SW480 (cell line): ENCODE data around the gene NCBP2L.
"Not testable (repeated sequence)": the region's sequence is repeated elsewhere in the genome, so short reads cannot be mapped to it uniquely, and the experiment has no call there.

Experiments used
- DNase-seq: peaks from one replicate; pipeline ENCODE4 v3.0.0-alpha.2; 2016; ENCODE audit warnings: low spot score

Gene NCBP2L

GRCh38 chrX:107810053-107810452 lies 32.5 kb downstream of the NCBP2L start:
- DNase-seq: not testable (repeated sequence)

GRCh38 chrX:107818900-107819521 lies 41.5 kb downstream of the NCBP2L start:
- DNase-seq: no peak

DNA sequence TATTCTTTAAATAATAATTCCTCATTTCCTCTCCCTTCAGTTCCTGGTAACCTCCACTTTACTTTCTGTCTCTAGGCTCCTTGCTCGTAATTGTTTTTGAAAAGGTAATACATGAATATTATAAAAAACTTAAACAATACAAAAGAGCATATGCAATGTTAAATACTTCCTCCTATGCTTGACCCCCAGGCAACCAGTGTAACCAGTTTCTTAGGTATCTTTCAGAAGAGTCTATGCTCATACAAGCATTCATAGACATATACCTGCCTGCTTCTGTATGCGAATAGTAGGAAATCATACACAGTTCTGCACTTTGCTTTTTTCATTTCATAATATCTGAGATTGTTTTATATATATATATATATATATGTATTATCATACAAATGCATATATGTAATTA lies 45.5 kb downstream of the NCBP2L start:
- no peak for DNase-seq

DNA sequence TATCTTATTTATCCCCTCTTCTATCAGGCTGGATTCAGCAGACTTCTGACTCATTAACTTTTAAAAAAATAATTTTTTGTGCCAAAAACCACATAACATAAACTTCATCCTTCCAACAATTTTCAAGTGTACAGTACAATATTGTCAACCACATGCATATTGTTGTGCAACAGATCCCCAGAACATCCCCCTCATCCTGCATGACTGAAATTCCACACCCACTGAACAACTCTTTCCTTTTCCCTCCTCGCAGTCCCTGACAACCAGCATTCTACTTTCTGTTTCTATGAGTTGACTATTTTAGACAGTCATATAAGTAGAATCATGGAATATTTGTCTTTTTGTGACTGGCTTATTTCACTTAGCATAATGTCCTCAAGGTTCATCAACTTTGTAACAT lies 45.9 kb downstream of the NCBP2L start:
- peak; percentile 21 for DNase-seq

DNA sequence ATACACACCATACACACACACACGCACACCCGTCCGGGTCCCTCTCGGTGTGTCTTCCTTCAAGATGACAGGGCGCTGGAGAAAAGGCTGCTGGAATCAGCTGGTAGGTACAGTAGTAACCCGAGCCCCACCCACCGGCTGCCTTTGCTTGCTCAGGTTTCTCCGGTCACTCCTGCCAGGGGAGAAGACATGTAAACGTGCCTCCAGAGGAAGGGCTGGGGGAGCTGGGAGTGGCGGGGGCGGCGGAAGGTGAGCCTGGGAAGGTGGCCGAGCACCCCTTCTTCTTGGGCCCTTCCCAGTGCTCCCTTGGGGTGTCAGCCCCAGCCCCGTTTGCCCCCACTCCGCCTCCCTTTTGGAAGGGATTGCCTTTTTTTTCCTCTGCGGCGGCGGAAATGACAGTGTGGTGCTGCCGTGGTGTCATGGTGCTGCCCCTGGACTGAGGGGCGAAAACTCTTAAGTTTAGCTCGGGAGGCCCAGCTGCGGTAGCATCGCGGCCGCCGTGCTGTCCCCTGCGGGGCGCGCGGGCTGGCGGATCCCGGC lies 48.2 kb downstream of the NCBP2L start, which contains the start of gene MID2:
Gene MID2, plus strand, starts transcription at position 169 of the 540 bp plus-strand sequence. CDS start 561 bp downstream, outside the sequence.
- DNase-seq: peak; percentile 73

DNA sequence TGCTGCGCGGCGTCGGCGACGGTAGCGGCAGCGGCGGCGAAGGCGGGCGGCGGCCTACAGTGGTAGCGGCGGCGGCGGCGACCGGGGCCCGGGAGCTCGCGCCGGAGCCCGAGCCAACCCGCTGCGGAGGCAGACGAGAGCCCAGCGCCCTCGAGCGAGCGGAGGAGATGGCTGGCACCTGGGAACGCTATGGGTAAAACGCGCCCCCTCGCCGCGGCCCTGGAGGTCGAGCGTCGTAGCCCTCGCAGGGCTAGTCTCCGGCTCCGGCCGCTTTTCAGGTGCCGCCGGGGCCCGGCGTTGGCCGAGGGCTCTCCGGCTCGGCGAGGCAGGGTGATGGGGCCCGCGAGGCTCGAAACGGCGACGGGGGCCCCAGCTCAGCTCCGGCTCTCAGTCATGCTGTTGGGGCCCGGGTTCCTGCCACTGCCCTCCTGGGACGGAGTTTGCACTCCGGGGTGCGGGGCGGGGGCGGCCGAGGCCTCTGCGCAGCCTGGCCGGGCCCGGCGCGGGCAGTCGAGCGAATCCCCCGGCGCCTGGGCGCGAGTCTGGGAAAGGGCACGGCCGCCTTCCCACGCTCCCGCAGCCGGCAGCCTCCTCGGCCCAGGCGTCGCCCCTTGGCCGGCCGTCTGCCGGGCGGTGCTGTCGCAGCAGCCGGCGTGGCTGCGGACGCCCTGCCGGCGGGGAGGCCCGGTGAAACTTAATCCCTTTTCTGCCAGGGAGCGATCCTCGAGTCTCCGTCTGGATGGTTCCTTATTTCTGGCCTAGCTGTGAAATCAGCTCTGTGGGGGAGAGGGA lies 48.9 kb downstream of the NCBP2L start:
- peak; percentile 39 for DNase-seq

DNA sequence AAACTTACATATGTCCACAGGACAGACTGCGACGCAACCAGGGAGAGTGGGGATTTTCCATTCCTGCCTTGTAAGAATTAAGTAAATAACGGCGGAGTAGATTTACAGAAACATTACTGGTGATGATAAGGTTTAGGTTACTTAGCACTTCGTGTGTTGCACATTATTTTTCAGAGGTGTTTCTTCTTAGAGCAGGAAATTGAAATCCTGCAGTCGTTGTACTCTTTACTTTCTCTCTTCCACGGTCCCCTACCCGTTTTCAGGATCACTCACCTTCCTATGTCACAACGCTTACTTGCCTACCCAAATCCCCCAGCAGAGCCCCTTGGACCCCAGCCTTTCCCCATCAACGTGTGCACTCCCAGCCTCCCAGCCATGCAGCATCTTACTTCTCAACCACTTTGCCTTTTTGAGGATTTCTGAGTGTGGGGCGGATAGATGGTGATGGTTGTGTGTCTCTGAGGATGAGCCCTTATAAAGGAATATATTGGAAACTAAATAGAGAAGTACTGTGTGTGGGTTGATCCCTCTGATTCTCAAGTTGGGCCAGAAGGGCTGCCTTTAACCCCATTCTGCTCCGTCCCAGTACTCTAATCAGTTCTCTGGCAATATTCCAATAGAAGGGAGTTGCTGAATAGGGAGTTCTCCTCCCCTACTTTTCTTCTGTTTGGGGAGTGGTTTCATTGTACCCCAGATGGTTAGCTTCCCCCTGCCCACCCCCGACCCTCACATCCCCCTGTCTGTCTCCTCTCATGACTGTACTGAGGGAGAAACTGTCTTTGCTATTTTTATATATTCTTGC lies 49.7 kb downstream of the NCBP2L start:
- DNase-seq: no peak

DNA sequence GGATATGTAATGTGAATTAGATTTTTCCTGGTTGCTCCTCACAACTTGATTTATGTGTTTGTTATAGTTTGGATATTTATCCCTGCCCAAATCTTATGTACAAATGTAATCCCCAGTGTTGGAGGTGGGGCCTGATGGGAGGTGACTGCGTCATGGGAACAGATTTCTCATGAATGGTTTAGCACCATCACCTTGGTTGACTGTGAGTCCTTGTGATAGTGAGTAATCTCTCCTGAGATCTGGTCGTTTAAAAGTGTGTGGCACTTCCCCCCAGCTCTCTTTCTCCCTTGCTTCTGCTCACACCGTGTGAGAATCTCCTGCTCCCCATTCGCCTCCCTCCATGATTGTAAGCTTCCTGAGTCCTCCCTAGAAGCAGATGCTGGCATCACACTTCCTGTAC lies 50.3 kb downstream of the NCBP2L start:
- no peak for DNase-seq

GRCh38 chrX:107829878-107830277 lies 52.3 kb downstream of the NCBP2L start:
- no peak for DNase-seq

GRCh38 chrX:107831071-107831730 lies 53.7 kb downstream of the NCBP2L start:
- DNase-seq: no peak

DNA sequence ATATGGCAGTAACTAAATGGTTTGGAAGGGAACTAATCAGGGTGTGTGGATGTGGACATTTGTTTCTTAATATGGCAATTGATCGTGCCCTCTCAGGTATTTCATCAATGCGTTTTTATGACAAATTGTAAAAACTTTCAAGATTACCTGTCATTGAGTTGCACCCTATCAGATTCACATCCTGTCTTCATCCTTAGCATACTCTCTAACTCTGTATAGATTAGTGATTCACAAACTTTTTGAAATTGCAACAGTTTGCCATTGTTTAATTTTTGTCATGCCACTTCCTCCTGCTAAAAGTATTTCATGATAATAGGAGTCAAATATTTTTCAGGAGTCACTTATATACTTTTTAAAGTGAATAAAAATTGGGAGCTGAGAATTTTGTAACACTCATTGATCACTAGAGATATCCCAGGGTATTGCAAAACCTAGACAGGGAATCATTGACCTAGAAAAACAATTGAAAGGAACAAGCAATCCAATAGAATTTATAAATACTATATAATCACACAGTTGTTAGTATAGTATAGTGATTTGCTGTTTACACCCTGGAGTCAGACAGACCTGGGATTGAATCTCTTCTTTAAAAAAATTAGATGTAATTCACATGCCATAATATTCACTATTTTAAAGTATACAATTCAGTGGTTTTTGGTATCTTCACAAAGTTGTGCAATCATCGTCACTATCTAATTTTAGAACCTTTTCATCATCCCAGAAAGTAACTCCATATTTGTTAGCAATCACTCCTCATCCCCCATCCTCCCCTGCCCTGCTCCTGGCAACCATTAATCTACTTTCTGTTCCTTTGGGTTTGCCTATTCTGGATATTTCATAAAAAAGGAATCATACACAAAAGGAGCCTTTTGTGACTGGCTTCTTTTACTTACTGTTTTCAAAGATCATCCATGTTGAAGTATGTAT lies 57.0 kb downstream of the NCBP2L start:
- DNase-seq: no peak

DNA sequence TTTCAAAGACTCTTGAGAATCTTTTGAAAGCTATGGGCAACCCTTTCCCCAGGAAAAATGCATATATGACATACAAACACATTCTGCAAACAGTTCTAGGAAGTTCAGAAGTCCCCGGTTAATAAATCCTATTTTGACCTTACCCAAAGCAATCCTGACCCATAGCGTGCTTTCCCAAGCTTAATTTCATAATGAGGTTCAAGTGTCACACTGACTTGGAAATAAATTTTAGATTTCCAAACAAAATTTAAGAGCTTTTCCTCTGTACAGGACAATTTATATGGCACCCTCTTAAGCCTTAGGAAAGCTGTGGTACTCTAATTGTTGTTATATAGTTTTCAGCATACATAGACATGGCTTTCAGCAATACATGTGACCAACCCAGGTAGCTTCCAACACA lies 59.4 kb downstream of the NCBP2L start:
- DNase-seq: no peak

DNA sequence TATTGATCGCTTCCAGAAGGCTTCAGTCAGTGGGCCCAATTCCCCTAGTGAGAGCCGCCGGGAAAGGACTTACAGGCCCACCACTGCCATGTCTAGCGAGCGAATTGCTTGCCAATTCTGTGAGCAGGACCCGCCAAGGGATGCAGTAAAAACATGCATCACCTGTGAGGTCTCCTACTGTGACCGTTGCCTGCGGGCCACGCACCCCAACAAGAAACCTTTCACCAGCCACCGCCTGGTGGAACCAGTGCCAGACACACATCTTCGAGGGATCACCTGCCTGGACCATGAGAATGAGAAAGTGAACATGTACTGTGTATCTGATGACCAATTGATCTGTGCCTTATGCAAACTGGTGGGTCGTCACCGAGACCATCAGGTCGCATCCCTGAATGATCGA lies 63.4 kb downstream of the NCBP2L start:
- no peak for DNase-seq

- no peak for DNase-seq
Measured at GRCh38 chrX:107842715-107843400, 65.3 kb downstream of the NCBP2L start.
